OCI-LY7 (cell line): ENCODE results near the gene LRRC7. TPM values are rescaled to one million over a fixed set of nuclear protein-coding genes. Genes with fewer than 3 reads are reported as not detected.

Experiments
- BruUV-seq: library from RNA; stranded (reverse); fragments of 400-500 nt; replicated peaks from 2 replicates; lab custom pipeline; 2021; lab: Mats Ljungman, UMichigan
- CTCF ChIA-PET: fragments of 300-600 bp; sonication (Branson Sonifier 250); formaldehyde crosslinking; loops from one replicate; lab custom pipeline; 2022; ENCODE audit warnings: antibody characterized with exemption; ENCODE audit not compliant: unreplicated experiment; lab: Charles Lee
- POLR2A ChIA-PET: fragments of 300-600 bp; sonication (Branson Sonifier 250); formaldehyde crosslinking; loops from one replicate; lab custom pipeline; 2022; ENCODE audit warnings: antibody characterized with exemption; lab: Charles Lee
- DNase-seq: peaks from one replicate; pipeline ENCODE4 v3.0.0-alpha.2; 2015; ENCODE audit warnings: low spot score
- H2AFZ ChIP-seq: fragments of 200-600 bp; sonication (generic), shearing (Covaris generic); 2 replicates; pipeline ENCODE4 v1.6.1; 2014; ENCODE audit warnings: mild to moderate bottlenecking, antibody characterized with exemption, low read length, moderate library complexity
- H3K27ac ChIP-seq: fragments of 200-600 bp; sonication (generic); 2 replicates; pipeline ENCODE4 v1.5.1; 2014; ENCODE audit warnings: mixed run types, low read depth, mild to moderate bottlenecking, moderate library complexity, low read length, inconsistent platforms; ENCODE audit not compliant: poor library complexity, severe bottlenecking
- H3K36me3 ChIP-seq: fragments of 200-600 bp; sonication (generic); 2 replicates; pipeline ENCODE4 v1.6.1; 2014; ENCODE audit warnings: mild to moderate bottlenecking, antibody characterized with exemption, low read length, moderate library complexity, mixed read lengths; ENCODE audit not compliant: insufficient read depth
- H3K4me1 ChIP-seq: fragments of 200-600 bp; sonication (generic); 2 replicates; pipeline ENCODE4 v1.5.1; 2014; ENCODE audit warnings: mild to moderate bottlenecking, low read length; ENCODE audit not compliant: insufficient read depth, poor library complexity, severe bottlenecking
- H3K4me2 ChIP-seq: fragments of 200-600 bp; sonication (generic); 2 replicates; pipeline ENCODE4 v1.6.1; 2014; ENCODE audit warnings: mild to moderate bottlenecking, low read length
- H3K4me3 ChIP-seq: fragments of 200-600 bp; sonication (generic); 2 replicates; pipeline ENCODE4 v1.5.1; 2014; ENCODE audit warnings: mild to moderate bottlenecking, low read depth, low read length; ENCODE audit not compliant: poor library complexity, severe bottlenecking
- H3K79me2 ChIP-seq: fragments of 200-600 bp; sonication (generic); 2 replicates; pipeline ENCODE4 v1.6.1; 2016; ENCODE audit warnings: low read depth, mild to moderate bottlenecking, low read length, moderate library complexity, mixed read lengths; ENCODE audit not compliant: insufficient read depth
- H3K9me2 ChIP-seq: fragments of 200-600 bp; sonication (generic); 2 replicates; pipeline ENCODE4 v1.6.1; 2016; ENCODE audit warnings: mild to moderate bottlenecking, low read length, mixed read lengths; ENCODE audit not compliant: insufficient read depth
- H3K9me3 ChIP-seq: fragments of 200-600 bp; sonication (generic); 2 replicates; pipeline ENCODE4 v1.6.1; 2014; ENCODE audit warnings: mild to moderate bottlenecking, mixed run types, low read length, mixed read lengths
- H4K20me1 ChIP-seq: fragments of 200-600 bp; sonication (generic); 2 replicates; pipeline ENCODE4 v1.6.1; 2014; ENCODE audit warnings: mild to moderate bottlenecking, antibody characterized with exemption, low read length, moderate library complexity, mixed read lengths; ENCODE audit not compliant: insufficient read depth
- EZH2phosphoT487 ChIP-seq: fragments of 200-600 bp; sonication (generic); IDR thresholded peaks from 2 replicates; pipeline ENCODE4 v1.6.1; 2018; ENCODE audit warnings: low read depth, borderline replicate concordance, mild to moderate bottlenecking, mixed run types, antibody characterized with exemption, low read length, moderate library complexity, mixed read lengths
- intact Hi-C: fragments of 100-400 bp; cut with micrococcal nuclease; formaldehyde crosslinking; loops from one replicate; pipeline ENCODE4 v1.10.0; 2022; ENCODE audit not compliant: unreplicated experiment
- total RNA-seq, 2 experiments: library from RNA; depleted of rRNA in 1 of 2; stranded (reverse); fragments of >200 nt in 1 of 2; shearing (Covaris generic) in 1 of 2; gene quantifications; 2 replicates each; pipeline ENCODE4 v1.2.3, GENCODE V29; 2014 to 2022
- TF ChIP-seq, protein P1 (sequence below): fragments of 200-600 bp; sonication (generic); conservative IDR thresholded peaks from 2 replicates; pipeline ENCODE4 v1.5.1; 2014; ENCODE audit warnings: mild to moderate bottlenecking, antibody characterized with exemption, low read length, moderate library complexity, mixed read lengths

Gene LRRC7
- total RNA-seq, 2 experiments from 2014 or later: not detected

DNA sequence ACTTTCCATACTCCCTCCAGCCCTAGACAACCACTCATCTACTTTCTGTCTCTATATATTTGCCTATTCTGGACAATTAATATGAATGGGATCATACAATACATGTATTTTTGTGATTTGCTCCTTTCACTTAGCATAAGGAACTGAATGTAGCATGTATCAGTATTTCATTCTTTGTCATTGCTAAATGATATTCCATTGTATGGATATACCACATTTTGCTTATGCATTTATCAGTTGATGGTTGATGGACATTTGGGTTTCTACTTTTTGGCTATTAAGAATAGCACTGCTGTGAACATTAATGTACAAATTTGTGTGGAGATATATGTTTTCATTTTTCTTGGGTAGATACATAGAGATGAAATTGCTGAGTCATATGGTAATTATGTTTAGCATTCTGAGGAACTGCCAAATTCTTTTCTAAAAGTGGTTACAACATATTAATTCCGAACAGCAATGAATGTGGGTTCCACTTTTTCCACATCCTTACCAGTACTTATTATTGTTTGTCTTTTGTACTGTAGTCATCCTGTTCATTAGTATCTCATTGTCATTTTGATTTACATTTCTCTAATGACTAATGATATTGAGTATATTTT, 516.7 kb downstream of the LRRC7 start:
- BruUV-seq: no TSS peak
- H3K4me3 ChIP-seq: no peak overlapping the region
- POLR2A ChIA-PET: interaction anchor here (1.5 kb wide), 1 partner anchor 11 kb away, joined by 3 read pairs; no protein-coding TSS in a partner anchor
- no peaks in the 10 kb centered on the region for H4K20me1 ChIP-seq
- H2AFZ ChIP-seq: no peak overlapping the region
- H3K4me1 ChIP-seq: peaks cover 9% of the 10 kb centered on the region
- H3K9me3 ChIP-seq: no peaks in the 10 kb centered on the region
- no peak overlapping the region for H3K4me2 ChIP-seq
- no peaks in the 10 kb centered on the region for H3K79me2 ChIP-seq
- intact Hi-C loops: no loop called here
- H3K36me3 ChIP-seq: no peaks in the 10 kb centered on the region
- H3K27ac ChIP-seq: no peak overlapping the region
- DNase-seq: no peak
- CTCF ChIA-PET: no interaction called here
- TF ChIP-seq, protein P1, sequence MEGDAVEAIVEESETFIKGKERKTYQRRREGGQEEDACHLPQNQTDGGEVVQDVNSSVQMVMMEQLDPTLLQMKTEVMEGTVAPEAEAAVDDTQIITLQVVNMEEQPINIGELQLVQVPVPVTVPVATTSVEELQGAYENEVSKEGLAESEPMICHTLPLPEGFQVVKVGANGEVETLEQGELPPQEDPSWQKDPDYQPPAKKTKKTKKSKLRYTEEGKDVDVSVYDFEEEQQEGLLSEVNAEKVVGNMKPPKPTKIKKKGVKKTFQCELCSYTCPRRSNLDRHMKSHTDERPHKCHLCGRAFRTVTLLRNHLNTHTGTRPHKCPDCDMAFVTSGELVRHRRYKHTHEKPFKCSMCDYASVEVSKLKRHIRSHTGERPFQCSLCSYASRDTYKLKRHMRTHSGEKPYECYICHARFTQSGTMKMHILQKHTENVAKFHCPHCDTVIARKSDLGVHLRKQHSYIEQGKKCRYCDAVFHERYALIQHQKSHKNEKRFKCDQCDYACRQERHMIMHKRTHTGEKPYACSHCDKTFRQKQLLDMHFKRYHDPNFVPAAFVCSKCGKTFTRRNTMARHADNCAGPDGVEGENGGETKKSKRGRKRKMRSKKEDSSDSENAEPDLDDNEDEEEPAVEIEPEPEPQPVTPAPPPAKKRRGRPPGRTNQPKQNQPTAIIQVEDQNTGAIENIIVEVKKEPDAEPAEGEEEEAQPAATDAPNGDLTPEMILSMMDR: no peak
- no peak for TF ChIP-seq EZH2phosphoT487
- H3K9me2 ChIP-seq: peaks cover 5% of the 10 kb centered on the region; the same call in 1 of the 2 replicates

DNA sequence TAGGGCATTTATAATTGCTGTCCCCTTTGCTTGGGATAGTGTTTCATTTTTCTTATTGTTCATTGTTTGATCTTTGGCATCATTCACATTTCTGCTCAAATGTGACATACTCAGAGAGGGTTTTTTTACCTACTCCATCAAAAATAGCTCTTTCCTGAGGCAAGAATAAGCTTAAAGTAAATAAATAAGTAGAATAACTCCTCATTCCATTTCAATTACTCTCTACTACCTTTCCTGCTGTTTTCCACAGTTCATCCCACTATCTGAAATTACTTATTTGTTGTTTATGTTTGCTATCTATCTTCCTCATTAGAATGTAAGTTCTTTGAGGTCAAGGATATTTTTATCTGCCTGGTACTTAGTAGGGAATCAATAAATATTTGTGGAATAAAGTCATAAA, 517.8 kb downstream of the LRRC7 start:
- no peak overlapping the region for H3K4me3 ChIP-seq
- H2AFZ ChIP-seq: no peak overlapping the region
- DNase-seq: no peak
- peaks cover 9% of the 10 kb centered on the region for H3K4me1 ChIP-seq
- peaks cover 5% of the 10 kb centered on the region; the same call in 1 of the 2 replicates for H3K9me2 ChIP-seq
- H3K4me2 ChIP-seq: no peak overlapping the region
- no peak overlapping the region for H3K27ac ChIP-seq
- H3K79me2 ChIP-seq: no peaks in the 10 kb centered on the region
- no peaks in the 10 kb centered on the region for H4K20me1 ChIP-seq
- POLR2A ChIA-PET: interaction anchor here (1.5 kb wide), 1 partner anchor 10 kb away, joined by 3 read pairs; no protein-coding TSS in a partner anchor
- BruUV-seq: no TSS peak
- no peaks in the 10 kb centered on the region for H3K9me3 ChIP-seq
- no peaks in the 10 kb centered on the region for H3K36me3 ChIP-seq
- intact Hi-C loops: no loop called here
- no peak for TF ChIP-seq EZH2phosphoT487
- TF ChIP-seq, protein P1: no peak
- CTCF ChIA-PET: no interaction called here

DNA sequence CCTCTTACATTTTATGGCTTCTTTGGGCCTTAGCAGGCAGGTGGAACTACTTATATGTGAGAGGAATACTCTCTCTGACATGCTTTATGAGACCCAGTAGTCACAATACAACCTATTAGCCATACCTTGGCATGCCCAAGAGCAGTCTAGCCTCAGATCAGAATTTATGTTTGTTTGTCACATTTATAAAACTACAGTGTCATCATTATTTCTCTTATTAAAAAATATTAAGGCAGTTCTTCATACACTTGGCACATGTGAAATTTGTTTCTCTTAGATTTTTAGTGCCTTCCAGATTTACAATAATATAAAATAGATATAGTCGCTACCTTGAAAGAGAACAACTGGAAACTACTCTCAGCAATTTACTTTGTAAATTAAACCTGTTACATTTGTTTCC, 519.2 kb downstream of the LRRC7 start:
- ChIA-PET CTCF (no interaction called here), POLR2A (interaction anchor here (0.6 kb wide), 1 partner anchor 9 kb away, joined by 3 read pairs; no protein-coding TSS in a partner anchor)
- TF ChIP-seq EZH2phosphoT487: no peak
- TF ChIP-seq, protein P1: no peak
- peaks cover 9% of the 10 kb centered on the region for H3K4me1 ChIP-seq
- H3K36me3 ChIP-seq: no peaks in the 10 kb centered on the region
- DNase-seq: no peak
- H4K20me1 ChIP-seq: no peaks in the 10 kb centered on the region
- intact Hi-C loops: no loop called here
- no peak overlapping the region for H3K4me2 ChIP-seq
- no peak overlapping the region for H2AFZ ChIP-seq
- no TSS peak for BruUV-seq
- no peaks in the 10 kb centered on the region for H3K79me2 ChIP-seq
- H3K9me2 ChIP-seq: peaks cover 5% of the 10 kb centered on the region; the same call in 1 of the 2 replicates
- H3K9me3 ChIP-seq: no peaks in the 10 kb centered on the region
- no peak overlapping the region for H3K4me3 ChIP-seq
- no peak overlapping the region for H3K27ac ChIP-seq
